Activated T-helper 1 cell treated with anti-CD3 and anti-CD28 coated beads, Interleukin-2, amount 50 U/mL, for 16 hours (primary cell): ENCODE results near the gene CLSTN2.

Experiments
- DNase-seq, 2 donors: peaks; one replicate each; pipeline ENCODE4 v3.0.0-alpha.2; 2020; ENCODE audit warnings: low read depth in 1 of 2, low spot score in 1 of 2

Gene CLSTN2

GRCh38 chr3:140051019-140051957 lies 116.3 kb downstream of the CLSTN2 start:
- DNase-seq: no peak

DNA sequence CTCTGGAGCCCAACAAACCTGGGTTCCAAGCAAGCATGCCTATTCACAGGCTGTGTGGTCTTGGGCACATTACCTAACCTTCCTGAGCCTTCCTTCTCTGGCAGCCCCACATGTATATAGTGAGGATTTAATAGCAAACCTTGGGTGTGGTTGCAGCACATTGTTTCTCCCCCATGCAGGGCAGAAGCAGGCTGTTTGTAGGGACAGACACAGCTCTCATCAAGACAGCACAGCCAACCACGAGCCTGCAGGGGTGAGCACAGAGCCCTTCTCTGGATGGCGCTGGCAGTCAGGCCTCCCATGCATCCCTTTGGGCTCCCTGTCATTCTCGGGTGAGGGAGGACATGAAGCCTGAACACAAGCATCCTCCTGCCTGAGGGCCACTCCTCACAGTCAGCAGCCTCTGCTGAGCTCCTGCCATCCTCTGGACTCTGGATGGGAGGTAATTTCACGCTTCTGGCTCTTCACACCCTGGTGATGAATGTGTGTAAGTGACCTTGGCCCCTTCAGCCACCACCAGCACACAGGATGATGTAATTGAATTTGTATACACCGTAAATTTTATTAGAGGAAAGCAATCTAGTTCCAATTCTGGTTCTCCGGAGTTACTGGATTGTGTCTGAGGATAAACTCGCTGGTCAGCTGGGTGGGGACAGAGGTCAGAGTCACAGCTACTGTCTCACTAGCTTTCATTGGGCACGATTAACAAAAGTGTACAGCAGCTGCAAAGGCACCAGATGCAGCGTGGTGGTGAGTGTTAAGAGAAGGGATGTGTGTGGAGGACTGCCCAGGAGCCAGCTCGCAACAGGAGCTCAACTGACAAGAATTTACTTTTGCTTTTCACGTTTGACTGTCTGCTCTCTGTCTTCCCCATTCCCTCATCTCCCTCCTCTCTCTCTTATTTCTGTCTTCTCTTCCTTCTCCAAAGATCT lies 118.1 kb downstream of the CLSTN2 start:
- no peak for DNase-seq

DNA sequence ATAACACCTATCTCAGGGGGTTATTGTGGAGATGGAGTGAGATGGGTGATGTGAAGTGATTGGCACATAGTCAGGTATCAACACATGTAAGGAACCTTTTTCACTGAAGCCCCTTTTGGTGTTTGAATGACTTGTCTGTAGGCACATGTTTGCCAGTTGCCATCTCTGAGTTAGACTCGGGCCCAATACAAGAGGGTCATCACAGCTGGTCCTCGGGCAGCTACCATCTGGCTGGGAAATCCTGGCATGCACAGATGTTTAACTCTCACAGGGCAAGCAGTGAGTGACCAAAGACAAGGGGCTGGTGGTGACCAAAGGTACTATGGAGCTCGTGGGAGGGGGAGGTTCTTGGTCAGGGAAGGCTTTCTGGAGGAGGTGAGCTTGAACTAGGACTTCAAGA lies 118.8 kb downstream of the CLSTN2 start:
- no peak for DNase-seq

GRCh38 chr3:140055092-140055791 lies 120.3 kb downstream of the CLSTN2 start:
- DNase-seq: no peak

GRCh38 chr3:140056047-140056446 lies 121.1 kb downstream of the CLSTN2 start:
- DNase-seq: no peak

DNA sequence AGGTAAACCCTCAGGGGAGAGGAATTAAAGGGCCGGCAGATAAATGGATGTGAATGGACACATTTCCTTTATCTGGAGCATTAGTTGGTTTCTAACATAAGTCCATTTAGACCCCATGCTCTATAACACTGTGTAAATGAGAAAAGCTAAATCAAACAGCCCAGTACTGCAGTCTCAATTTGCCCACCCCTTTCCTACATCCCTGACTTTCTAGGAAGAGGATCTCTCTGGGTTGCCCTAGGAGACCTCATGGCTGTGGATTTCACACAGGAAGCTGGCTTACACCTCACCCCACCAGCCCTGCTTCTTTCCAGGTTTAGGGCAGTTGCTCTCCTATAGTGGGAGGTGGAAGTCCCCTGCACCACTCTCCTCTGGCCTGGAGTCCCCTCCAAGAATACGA lies 126.2 kb downstream of the CLSTN2 start:
- no peak for DNase-seq

- DNase-seq: no peak
Observed at GRCh38 chr3:140062461-140062860, 127.5 kb downstream of the CLSTN2 start.

- DNase-seq: no peak
Observed at GRCh38 chr3:140067487-140067886, 132.5 kb downstream of the CLSTN2 start.

DNA sequence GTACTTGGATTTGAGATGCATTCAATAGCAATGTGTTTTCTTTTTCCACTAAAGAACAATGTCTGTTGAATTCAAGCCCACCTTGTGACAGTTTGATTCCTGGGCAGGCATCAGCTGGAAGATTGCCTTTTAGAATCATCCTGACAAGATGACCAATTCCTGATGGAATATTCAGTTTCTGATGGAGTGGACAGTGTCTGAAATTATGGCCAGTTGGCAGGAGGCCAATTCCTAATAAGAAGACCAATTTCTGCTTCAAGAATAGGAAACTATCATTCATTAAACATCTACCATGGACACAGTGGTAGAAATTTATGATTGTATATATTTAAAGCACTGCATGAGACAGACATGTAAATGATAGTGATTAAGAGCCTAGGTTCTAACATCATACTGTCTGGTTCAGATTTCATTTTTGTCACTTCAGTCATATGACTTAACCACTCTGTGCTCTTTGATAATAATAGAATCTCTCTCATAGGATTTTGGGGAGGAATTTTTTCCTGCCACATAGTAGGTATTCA lies 133.6 kb downstream of the CLSTN2 start:
- DNase-seq: no peak

- no peak for DNase-seq
Observed at GRCh38 chr3:140073278-140074045, 138.5 kb downstream of the CLSTN2 start.

DNA sequence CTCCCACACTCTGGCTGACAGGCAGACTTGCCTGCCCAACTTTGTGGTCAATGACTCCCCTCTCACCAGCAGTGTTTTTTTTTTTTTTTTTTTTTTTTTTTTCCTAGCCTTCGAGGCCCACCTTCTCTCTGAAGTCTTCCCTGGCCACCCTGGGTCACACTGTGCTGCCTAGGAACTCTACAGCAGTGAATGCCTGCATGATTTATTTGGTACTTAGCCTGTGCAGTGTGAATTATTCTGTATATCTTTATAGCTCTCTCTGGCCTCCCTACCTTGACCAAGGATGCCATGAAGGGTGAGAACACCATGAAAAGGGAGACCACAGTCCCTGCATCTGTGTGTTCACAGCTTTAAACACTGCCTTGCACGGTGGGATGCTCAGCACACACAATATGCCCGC lies 141.6 kb downstream of the CLSTN2 start:
- no peak for DNase-seq

- DNase-seq: no peak
Observed at GRCh38 chr3:140077406-140077805, 142.4 kb downstream of the CLSTN2 start.

- no peak for DNase-seq
Observed at GRCh38 chr3:140078343-140078742, 143.4 kb downstream of the CLSTN2 start.

- no peak for DNase-seq
Observed at GRCh38 chr3:140078940-140079339, 144.0 kb downstream of the CLSTN2 start.

DNA sequence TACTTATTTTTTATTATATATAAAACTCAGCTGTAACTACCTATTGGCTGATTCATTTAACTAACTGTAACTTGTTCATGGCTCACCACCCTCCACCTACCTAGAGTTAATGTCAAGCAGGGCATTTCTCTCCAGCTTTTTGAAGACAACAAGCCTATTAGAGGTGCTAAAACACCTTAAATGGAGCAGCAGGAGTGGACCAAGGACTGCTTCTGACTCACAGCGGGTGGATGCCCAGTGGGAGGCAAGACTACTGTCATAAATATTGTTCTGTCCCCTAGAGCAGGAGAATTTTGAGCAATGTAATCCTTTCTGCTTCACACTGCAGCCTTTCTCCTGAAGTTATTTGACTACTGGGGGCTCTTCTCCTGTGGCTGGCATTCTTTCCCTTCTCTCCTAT lies 146.9 kb downstream of the CLSTN2 start:
- DNase-seq: no peak

DNA sequence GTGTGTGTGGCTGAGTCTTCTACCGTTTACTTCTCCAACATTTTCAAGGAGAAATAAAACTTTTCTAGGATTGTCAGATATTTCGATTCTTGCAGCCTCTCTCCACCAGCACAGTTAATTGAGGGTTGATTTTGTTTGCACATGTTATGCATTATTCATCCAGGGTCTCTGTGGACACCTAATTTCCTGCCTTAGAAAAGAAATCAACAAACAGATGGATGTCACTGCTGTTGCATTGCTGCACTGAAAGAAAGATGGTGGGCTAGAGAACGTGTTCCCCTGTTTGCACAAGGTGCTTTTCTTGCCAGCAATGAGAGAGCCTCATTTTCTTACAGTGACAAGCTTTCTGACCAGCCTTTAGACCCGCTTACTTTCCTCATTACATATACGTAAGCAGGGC lies 150.0 kb downstream of the CLSTN2 start:
- no peak for DNase-seq

GRCh38 chr3:140086642-140087041 lies 151.7 kb downstream of the CLSTN2 start:
- no peak for DNase-seq

DNA sequence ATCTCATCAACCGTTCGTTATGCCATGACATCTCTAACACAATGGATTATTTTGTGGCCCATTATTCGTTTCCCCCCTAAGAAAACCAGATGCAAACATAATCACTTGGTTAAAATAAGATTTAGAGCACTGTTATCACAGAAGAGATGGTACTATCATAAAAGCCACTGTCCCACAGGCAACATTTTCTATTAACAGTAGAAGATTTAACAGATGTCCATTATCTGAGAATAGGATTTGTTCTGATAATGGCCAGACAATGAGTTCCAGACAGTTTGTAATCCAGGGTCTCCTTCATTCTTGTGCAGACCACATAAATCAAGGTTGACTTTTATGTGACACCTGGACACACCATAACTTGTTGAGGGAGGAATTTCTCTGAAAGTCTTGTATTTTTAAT lies 153.1 kb downstream of the CLSTN2 start:
- DNase-seq: no peak

- no peak for DNase-seq
Observed at GRCh38 chr3:140088513-140088912, 153.5 kb downstream of the CLSTN2 start.

GRCh38 chr3:140089403-140090072 lies 154.6 kb downstream of the CLSTN2 start:
- no peak for DNase-seq
